Stomach (tissue), 4 donors: ENCODE results near the gene KHDC4.

Experiments used
- CTCF ChIP-seq, 7 experiments: fragments of 450-650 bp in 4 of 7; fragments of 200-600 bp in 3 of 7; sonication (generic) in 3 of 7; IDR thresholded peaks; one replicate each; pipeline ENCODE4 v1.5.1; 2016 to 2019; ENCODE audit warnings: antibody characterized with exemption in 7 of 7, control low read depth in 2 of 7, mild to moderate bottlenecking in 1 of 7
- POLR2A ChIP-seq, 4 donors: fragments of 450-650 bp; IDR thresholded peaks; one replicate each; pipeline ENCODE4 v1.6.1; 2016; ENCODE audit warnings: antibody characterized with exemption in 4 of 4, control low read depth in 2 of 4, mild to moderate bottlenecking in 1 of 4, moderate library complexity in 1 of 4

DNA sequence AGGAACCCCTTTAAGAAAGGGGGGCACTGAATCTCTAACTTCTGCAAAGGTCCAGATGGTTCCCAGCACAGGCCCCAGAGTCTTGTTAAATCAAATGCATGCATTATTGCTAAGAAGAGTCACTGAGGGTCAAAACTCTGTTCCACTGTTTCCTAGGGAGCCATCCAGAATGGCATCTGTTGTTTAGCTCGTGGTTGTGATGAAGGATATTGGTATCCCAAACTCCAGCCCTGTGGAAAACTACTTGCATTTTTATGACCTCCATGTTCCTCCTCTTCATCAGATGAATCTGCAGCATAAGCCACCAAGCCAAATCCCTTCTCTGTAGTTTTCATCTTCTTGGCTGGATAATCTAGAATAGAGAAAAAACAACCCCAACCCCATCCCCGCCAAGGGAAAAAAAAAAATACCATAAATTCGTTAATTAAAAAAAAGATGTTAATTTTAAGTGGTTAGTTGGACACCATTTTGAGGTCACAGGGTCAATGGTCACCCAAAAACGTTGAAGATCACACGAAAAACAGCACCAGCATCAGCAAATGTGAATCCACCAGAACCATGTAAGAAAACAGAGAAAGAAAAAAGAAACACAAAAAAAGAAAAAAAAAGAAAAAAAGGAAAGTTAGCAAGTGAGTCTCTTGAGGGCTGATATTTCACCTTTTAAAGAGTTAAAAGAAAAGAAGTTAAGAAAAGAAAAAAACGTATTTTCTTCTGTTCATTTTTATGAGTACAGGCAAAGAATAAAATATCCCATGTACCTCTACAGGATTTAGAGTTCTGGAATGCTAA is 20.1 kb downstream of the KHDC4 start:
- TF ChIP-seq CTCF (IDR thresholded peaks at IDR 0.05) (no peak), POLR2A (IDR thresholded peaks at IDR 0.05) (no peak)
